Measurements from ENCODE around the gene CRYL1.

CRYL1 gene

GRCh38 chr13:20567881-20568528, 42.3 kb upstream of the CRYL1 start:
- TF ChIP-seq YY1 (IDR thresholded peaks at IDR 0.05; ENCODE audit: low read depth) (no peak), TAF1 (IDR thresholded peaks at IDR 0.05; ENCODE audit: low read depth) (no peak), TCF12 (IDR thresholded peaks at IDR 0.05; ENCODE audit: low read depth) (no peak), MAX (IDR thresholded peaks at IDR 0.05) (peak; percentile 62; the same call in 1 of the 2 replicates)

GRCh38 chr13:20566898-20567874, 41.5 kb upstream of the CRYL1 start, which contains the start of gene IFT88:
IFT88 (plus strand) TSS chr13:20567157; CDS start chr13:20574386, 7,229 bp downstream.
- peak; percentile 41; the same call in 1 of the 2 replicates for TF ChIP-seq TCF12 (IDR thresholded peaks at IDR 0.05; ENCODE audit: low read depth)
- TF ChIP-seq, protein P1, sequence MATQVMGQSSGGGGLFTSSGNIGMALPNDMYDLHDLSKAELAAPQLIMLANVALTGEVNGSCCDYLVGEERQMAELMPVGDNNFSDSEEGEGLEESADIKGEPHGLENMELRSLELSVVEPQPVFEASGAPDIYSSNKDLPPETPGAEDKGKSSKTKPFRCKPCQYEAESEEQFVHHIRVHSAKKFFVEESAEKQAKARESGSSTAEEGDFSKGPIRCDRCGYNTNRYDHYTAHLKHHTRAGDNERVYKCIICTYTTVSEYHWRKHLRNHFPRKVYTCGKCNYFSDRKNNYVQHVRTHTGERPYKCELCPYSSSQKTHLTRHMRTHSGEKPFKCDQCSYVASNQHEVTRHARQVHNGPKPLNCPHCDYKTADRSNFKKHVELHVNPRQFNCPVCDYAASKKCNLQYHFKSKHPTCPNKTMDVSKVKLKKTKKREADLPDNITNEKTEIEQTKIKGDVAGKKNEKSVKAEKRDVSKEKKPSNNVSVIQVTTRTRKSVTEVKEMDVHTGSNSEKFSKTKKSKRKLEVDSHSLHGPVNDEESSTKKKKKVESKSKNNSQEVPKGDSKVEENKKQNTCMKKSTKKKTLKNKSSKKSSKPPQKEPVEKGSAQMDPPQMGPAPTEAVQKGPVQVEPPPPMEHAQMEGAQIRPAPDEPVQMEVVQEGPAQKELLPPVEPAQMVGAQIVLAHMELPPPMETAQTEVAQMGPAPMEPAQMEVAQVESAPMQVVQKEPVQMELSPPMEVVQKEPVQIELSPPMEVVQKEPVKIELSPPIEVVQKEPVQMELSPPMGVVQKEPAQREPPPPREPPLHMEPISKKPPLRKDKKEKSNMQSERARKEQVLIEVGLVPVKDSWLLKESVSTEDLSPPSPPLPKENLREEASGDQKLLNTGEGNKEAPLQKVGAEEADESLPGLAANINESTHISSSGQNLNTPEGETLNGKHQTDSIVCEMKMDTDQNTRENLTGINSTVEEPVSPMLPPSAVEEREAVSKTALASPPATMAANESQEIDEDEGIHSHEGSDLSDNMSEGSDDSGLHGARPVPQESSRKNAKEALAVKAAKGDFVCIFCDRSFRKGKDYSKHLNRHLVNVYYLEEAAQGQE (IDR thresholded peaks at IDR 0.05; ENCODE audit: low read depth) = no peak
- TF ChIP-seq CREB1 (IDR thresholded peaks at IDR 0.05; ENCODE audit: low read depth) = no peak
- TF ChIP-seq TEAD4 (IDR thresholded peaks at IDR 0.05) = peak; percentile 24; the same call in 1 of the 2 replicates
- peak; percentile 75 for TF ChIP-seq NFIC (IDR thresholded peaks at IDR 0.05)
- peak; percentile 83 for TF ChIP-seq MAX (IDR thresholded peaks at IDR 0.05)
- TF ChIP-seq EGR1 (IDR thresholded peaks at IDR 0.05) = peak; percentile 88
- peak; percentile 31; the same call in 1 of the 2 replicates for TF ChIP-seq YY1 (IDR thresholded peaks at IDR 0.05; ENCODE audit: low read depth)
- peak; percentile 79; the same call in 1 of the 2 replicates for TF ChIP-seq ZBTB7A (IDR thresholded peaks at IDR 0.05; ENCODE audit: low read depth)
- TF ChIP-seq TAF1 (IDR thresholded peaks at IDR 0.05; ENCODE audit: low read depth) = peak; percentile 74
- no peak for TF ChIP-seq CEBPB (IDR thresholded peaks at IDR 0.05)

DNA sequence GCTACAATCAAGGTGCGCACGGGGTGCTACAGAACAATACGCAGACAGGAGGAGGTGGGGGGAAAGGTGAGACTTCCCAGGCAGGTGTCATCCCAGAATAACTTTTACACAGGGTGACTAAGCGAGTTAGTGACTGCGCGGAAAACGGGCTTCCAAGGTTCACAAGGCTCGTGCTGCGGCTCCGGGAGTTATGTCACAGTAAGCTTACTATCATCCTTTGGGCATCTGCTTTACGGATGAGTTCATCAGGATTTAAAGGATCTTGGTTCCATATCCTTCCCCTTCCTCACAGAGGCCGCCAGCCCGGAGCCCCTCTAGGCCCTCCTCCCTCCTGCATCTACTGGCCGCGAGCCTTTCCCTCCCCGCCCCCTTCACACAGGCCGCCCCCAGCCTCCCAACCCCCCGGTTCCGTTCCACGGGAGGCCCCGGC, 40.8 kb upstream of the CRYL1 start:
- TF ChIP-seq TEAD4 (IDR thresholded peaks at IDR 0.05) (no peak), MAX (IDR thresholded peaks at IDR 0.05) (no peak), CREB1 (IDR thresholded peaks at IDR 0.05; ENCODE audit: low read depth) (no peak), RAD21 (IDR thresholded peaks at IDR 0.05; ENCODE audit: low read depth) (no peak), EGR1 (IDR thresholded peaks at IDR 0.05) (no peak), TCF12 (IDR thresholded peaks at IDR 0.05; ENCODE audit: low read depth) (no peak), NFIC (IDR thresholded peaks at IDR 0.05) (no peak), USF1 (IDR thresholded peaks at IDR 0.05) (no peak), ZBTB7A (IDR thresholded peaks at IDR 0.05; ENCODE audit: low read depth) (no peak), FOXM1 (IDR thresholded peaks at IDR 0.05; ENCODE audit: borderline replicate concordance, low read depth) (no peak), CEBPB (IDR thresholded peaks at IDR 0.05) (no peak), EP300 (IDR thresholded peaks at IDR 0.05; ENCODE audit: borderline replicate concordance) (no peak), YY1 (IDR thresholded peaks at IDR 0.05; ENCODE audit: low read depth) (no peak), TAF1 (IDR thresholded peaks at IDR 0.05; ENCODE audit: low read depth) (no peak)
- TF ChIP-seq, protein P1 (IDR thresholded peaks at IDR 0.05; ENCODE audit: low read depth) = no peak

- TF ChIP-seq TEAD4 (IDR thresholded peaks at IDR 0.05) = no peak
- no peak for TF ChIP-seq CEBPB (IDR thresholded peaks at IDR 0.05)
- TF ChIP-seq YY1 (IDR thresholded peaks at IDR 0.05; ENCODE audit: low read depth) = no peak
- TF ChIP-seq NFIC (IDR thresholded peaks at IDR 0.05) = no peak
- TF ChIP-seq CREB1 (IDR thresholded peaks at IDR 0.05; ENCODE audit: low read depth) = no peak
- no peak for TF ChIP-seq MAX (IDR thresholded peaks at IDR 0.05)
- no peak for TF ChIP-seq EGR1 (IDR thresholded peaks at IDR 0.05)
- no peak for TF ChIP-seq EP300 (IDR thresholded peaks at IDR 0.05; ENCODE audit: borderline replicate concordance)
- TF ChIP-seq ZBTB7A (IDR thresholded peaks at IDR 0.05; ENCODE audit: low read depth) = no peak
- TF ChIP-seq FOXM1 (IDR thresholded peaks at IDR 0.05; ENCODE audit: borderline replicate concordance, low read depth) = no peak
- no peak for TF ChIP-seq RAD21 (IDR thresholded peaks at IDR 0.05; ENCODE audit: low read depth)
Measured at GRCh38 chr13:20565115-20565736, 39.6 kb upstream of the CRYL1 start.
